ENCODE measurements around the gene STK4. TPM values are rescaled to one million over a fixed set of nuclear protein-coding genes. Genes with fewer than 3 reads are reported as not detected.

STK4 gene
- total RNA-seq, 1 experiment from 2014 or later: 60.9 TPM

GRCh38 chr20:45110301-45110700, 144.0 kb downstream of the STK4 start:
- H3K27ac ChIP-seq: no peak overlapping the region
- CTCF ChIA-PET: interaction anchor here (0.9 kb wide), 1 partner anchor 19 kb away, joined by 3 read pairs; no protein-coding TSS in a partner anchor
- no peak overlapping the region for H2AFZ ChIP-seq
- H3K9me3 ChIP-seq (ENCODE audit: insufficient read depth, low read depth): no peaks in the 10 kb centered on the region
- H3K27me3 ChIP-seq (ENCODE audit: insufficient read depth, low read depth): no peaks in the 10 kb centered on the region
- intact Hi-C loops (cut with micrococcal nuclease; ENCODE audit: unreplicated experiment): no loop called here
- no peak for DNase-seq
- H3K4me1 ChIP-seq (replicated peaks; ENCODE audit: insufficient read depth): 0 out of 2 replicates have a peak, but pooled peaks cover under 1% of the 10 kb centered on the region
- no TSS peak for BruUV-seq (replicated peaks)
- H3K4me3 ChIP-seq: no peak overlapping the region
- H3K79me2 ChIP-seq (ENCODE audit: low read depth): no peaks in the 10 kb centered on the region
- H3K4me2 ChIP-seq: no peak overlapping the region
- H3K36me3 ChIP-seq (ENCODE audit: low read depth): no peaks in the 10 kb centered on the region
- no peaks in the 10 kb centered on the region for H3K9me2 ChIP-seq (ENCODE audit: insufficient read depth)
- POLR2A ChIA-PET (ENCODE audit: unreplicated experiment): no interaction called here
- H3F3A ChIP-seq (ENCODE audit: insufficient read depth, low read depth): peaks cover 6% of the 10 kb centered on the region; the same call in 1 of the 2 replicates
- TF ChIP-seq EZH2 (IDR thresholded peaks at IDR 0.05; ENCODE audit: low read depth): no peak
- no peak for TF ChIP-seq CTCF (conservative IDR thresholded peaks at IDR 0.05)
- H4K20me1 ChIP-seq (ENCODE audit: insufficient read depth): no peaks in the 10 kb centered on the region

- H3K4me1 ChIP-seq (replicated peaks; ENCODE audit: insufficient read depth): no peaks in the 10 kb centered on the region
- no peaks in the 10 kb centered on the region for H3K36me3 ChIP-seq (ENCODE audit: low read depth)
- no peak overlapping the region for H3K27ac ChIP-seq
- POLR2A ChIA-PET (ENCODE audit: unreplicated experiment): interaction anchor here (0.7 kb wide), 1 partner anchor 67 kb away, joined by 5 read pairs; no protein-coding TSS in a partner anchor
- H3F3A ChIP-seq (ENCODE audit: insufficient read depth, low read depth): no peaks in the 10 kb centered on the region
- no peak overlapping the region for H3K4me2 ChIP-seq
- CTCF ChIA-PET: interaction anchor here (0.6 to 1.2 kb wide), 6 partner anchors 16 to 87 kb away, joined by 3 to 7 read pairs (median 4); no protein-coding TSS in a partner anchor
- no peaks in the 10 kb centered on the region for H3K9me3 ChIP-seq (ENCODE audit: insufficient read depth, low read depth)
- H3K27me3 ChIP-seq (ENCODE audit: insufficient read depth, low read depth): no peaks in the 10 kb centered on the region
- no peak overlapping the region for H2AFZ ChIP-seq
- no peaks in the 10 kb centered on the region for H3K79me2 ChIP-seq (ENCODE audit: low read depth)
- H4K20me1 ChIP-seq (ENCODE audit: insufficient read depth): no peaks in the 10 kb centered on the region
- no TSS peak for BruUV-seq (replicated peaks)
- TF ChIP-seq CTCF (conservative IDR thresholded peaks at IDR 0.05) (no peak), EZH2 (IDR thresholded peaks at IDR 0.05; ENCODE audit: low read depth) (no peak)
- DNase-seq: no peak
- H3K9me2 ChIP-seq (ENCODE audit: insufficient read depth): no peaks in the 10 kb centered on the region
- H3K4me3 ChIP-seq: no peak overlapping the region
- intact Hi-C loops (cut with micrococcal nuclease; ENCODE audit: unreplicated experiment): no loop called here
Observed at GRCh38 chr20:45111285-45111684, 145.0 kb downstream of the STK4 start.

GRCh38 chr20:45111799-45112471, 145.6 kb downstream of the STK4 start:
- H3K79me2 ChIP-seq (ENCODE audit: low read depth): no peaks in the 10 kb centered on the region
- no peaks in the 10 kb centered on the region for H3K27me3 ChIP-seq (ENCODE audit: insufficient read depth, low read depth)
- BruUV-seq (replicated peaks): no TSS peak
- no peak overlapping the region for H2AFZ ChIP-seq
- TF ChIP-seq EZH2 (IDR thresholded peaks at IDR 0.05; ENCODE audit: low read depth): no peak
- peak; percentile 77 for TF ChIP-seq CTCF (conservative IDR thresholded peaks at IDR 0.05)
- no peaks in the 10 kb centered on the region for H3K9me3 ChIP-seq (ENCODE audit: insufficient read depth, low read depth)
- ChIA-PET POLR2A (ENCODE audit: unreplicated experiment) (interaction anchor here (0.7 kb wide), 1 partner anchor 68 kb away, joined by 5 read pairs; no protein-coding TSS in a partner anchor), CTCF (interaction anchor here (0.6 to 1.2 kb wide), 7 partner anchors 16 to 87 kb away, joined by 3 to 17 read pairs (median 4); no protein-coding TSS in a partner anchor)
- DNase-seq: no peak
- H3K36me3 ChIP-seq (ENCODE audit: low read depth): no peaks in the 10 kb centered on the region
- no peak overlapping the region for H3K27ac ChIP-seq
- no peaks in the 10 kb centered on the region for H3F3A ChIP-seq (ENCODE audit: insufficient read depth, low read depth)
- H3K4me3 ChIP-seq: no peak overlapping the region
- no peaks in the 10 kb centered on the region for H4K20me1 ChIP-seq (ENCODE audit: insufficient read depth)
- no peaks in the 10 kb centered on the region for H3K9me2 ChIP-seq (ENCODE audit: insufficient read depth)
- no peaks in the 10 kb centered on the region for H3K4me1 ChIP-seq (replicated peaks; ENCODE audit: insufficient read depth)
- intact Hi-C loops (cut with micrococcal nuclease; ENCODE audit: unreplicated experiment): no loop called here
- H3K4me2 ChIP-seq: no peak overlapping the region
